ENCODE data around the gene YIF1A.
"Not testable (repeated sequence)": the region's sequence is repeated elsewhere in the genome, so short reads cannot be mapped to it uniquely, and the experiment has no call there.

Gene YIF1A

GRCh38 chr11:66266378-66267038, 22.4 kb downstream of the YIF1A start:
- H3K27ac Mint-ChIP-seq = peak overlapping the region; percentile 99
- no peak for ATAC-seq

GRCh38 chr11:66265531-66266377, 23.2 kb downstream of the YIF1A start:
- ATAC-seq = no peak
- Mint-ChIP-seq H3K4me3 (no peak overlapping the region), H3K9me3 (no peaks in the 10 kb centered on the region), H3K36me3 (ENCODE audit: low read depth) (peaks cover 22% of the 10 kb centered on the region), H3K4me1 (peaks cover 35% of the 10 kb centered on the region), H3K27me3 (peaks cover 3% of the 10 kb centered on the region), H3K27ac (no peak overlapping the region)
- DNase-seq = no peak

More at GRCh38 chr11:66266378-66267038, 22.4 kb downstream of the YIF1A start:
- peaks cover 37% of the 10 kb centered on the region for H3K4me1 Mint-ChIP-seq
- peaks cover 22% of the 10 kb centered on the region for H3K36me3 Mint-ChIP-seq (ENCODE audit: low read depth)
- DNase-seq = no peak
- H3K27me3 Mint-ChIP-seq = peaks cover 3% of the 10 kb centered on the region
- H3K4me3 Mint-ChIP-seq = peak overlapping the region; percentile 92
- no peaks in the 10 kb centered on the region for H3K9me3 Mint-ChIP-seq

GRCh38 chr11:66264914-66265313, 24.0 kb downstream of the YIF1A start:
- peaks cover 28% of the 10 kb centered on the region for H3K4me1 Mint-ChIP-seq
- no peaks in the 10 kb centered on the region for H3K9me3 Mint-ChIP-seq
- H3K27me3 Mint-ChIP-seq = peaks cover 3% of the 10 kb centered on the region
- no peak overlapping the region for H3K4me3 Mint-ChIP-seq
- peak; percentile 63 for DNase-seq
- H3K36me3 Mint-ChIP-seq (ENCODE audit: low read depth) = peaks cover 24% of the 10 kb centered on the region
- H3K27ac Mint-ChIP-seq = no peak overlapping the region
- ATAC-seq = no peak

- H3K27ac Mint-ChIP-seq = no peak overlapping the region
- peaks cover 28% of the 10 kb centered on the region for H3K36me3 Mint-ChIP-seq (ENCODE audit: low read depth)
- H3K4me3 Mint-ChIP-seq = no peak overlapping the region
- H3K4me1 Mint-ChIP-seq = peaks cover 28% of the 10 kb centered on the region
- no peaks in the 10 kb centered on the region for H3K9me3 Mint-ChIP-seq
- ATAC-seq (no peak), DNase-seq (no peak)
- peaks cover 3% of the 10 kb centered on the region for H3K27me3 Mint-ChIP-seq
These were observed 24.6 kb downstream of the YIF1A start for GRCh38 chr11:66264383-66264782.

- H3K4me3 Mint-ChIP-seq = no peak overlapping the region
- no peak for DNase-seq
- no peak for ATAC-seq
- peaks cover 29% of the 10 kb centered on the region for H3K4me1 Mint-ChIP-seq
- peaks cover 3% of the 10 kb centered on the region for H3K27me3 Mint-ChIP-seq
- no peaks in the 10 kb centered on the region for H3K9me3 Mint-ChIP-seq
- no peak overlapping the region for H3K27ac Mint-ChIP-seq
- peaks cover 31% of the 10 kb centered on the region for H3K36me3 Mint-ChIP-seq (ENCODE audit: low read depth)
These were observed 25.2 kb downstream of the YIF1A start for GRCh38 chr11:66263785-66264184.

GRCh38 chr11:66263231-66263630, 25.7 kb downstream of the YIF1A start:
- Mint-ChIP-seq H3K9me3 (no peaks in the 10 kb centered on the region), H3K4me3 (no peak overlapping the region), H3K36me3 (ENCODE audit: low read depth) (peaks cover 28% of the 10 kb centered on the region), H3K4me1 (peaks cover 32% of the 10 kb centered on the region), H3K27ac (no peak overlapping the region), H3K27me3 (peaks cover under 1% of the 10 kb centered on the region)
- DNase-seq = no peak
- ATAC-seq = no peak

GRCh38 chr11:66262696-66263095, 26.2 kb downstream of the YIF1A start:
- no peak for ATAC-seq
- H3K27me3 Mint-ChIP-seq = no peaks in the 10 kb centered on the region
- no peak overlapping the region for H3K4me3 Mint-ChIP-seq

GRCh38 chr11:66262191-66262590, 26.8 kb downstream of the YIF1A start:
- ATAC-seq (no peak), DNase-seq (no peak)
- Mint-ChIP-seq H3K4me3 (no peak overlapping the region), H3K36me3 (ENCODE audit: low read depth) (peaks cover 25% of the 10 kb centered on the region), H3K27ac (no peak overlapping the region), H3K4me1 (peaks cover 23% of the 10 kb centered on the region), H3K9me3 (no peaks in the 10 kb centered on the region), H3K27me3 (no peaks in the 10 kb centered on the region)

More at GRCh38 chr11:66262696-66263095, 26.2 kb downstream of the YIF1A start:
- Mint-ChIP-seq H3K4me1 (peaks cover 27% of the 10 kb centered on the region), H3K36me3 (ENCODE audit: low read depth) (peaks cover 27% of the 10 kb centered on the region), H3K27ac (no peak overlapping the region), H3K9me3 (no peaks in the 10 kb centered on the region)
- no peak for DNase-seq

GRCh38 chr11:66261578-66261977, 27.4 kb downstream of the YIF1A start:
- peaks cover 22% of the 10 kb centered on the region for H3K4me1 Mint-ChIP-seq
- H3K9me3 Mint-ChIP-seq = no peaks in the 10 kb centered on the region
- no peak for DNase-seq
- no peak overlapping the region for H3K4me3 Mint-ChIP-seq
- ATAC-seq = no peak
- peaks cover 24% of the 10 kb centered on the region for H3K36me3 Mint-ChIP-seq (ENCODE audit: low read depth)
- H3K27me3 Mint-ChIP-seq = no peaks in the 10 kb centered on the region
- no peak overlapping the region for H3K27ac Mint-ChIP-seq

- Mint-ChIP-seq H3K27me3 (no peaks in the 10 kb centered on the region), H3K4me1 (peaks cover 31% of the 10 kb centered on the region), H3K36me3 (ENCODE audit: low read depth) (peaks cover 24% of the 10 kb centered on the region), H3K27ac (no peak overlapping the region), H3K4me3 (no peak overlapping the region), H3K9me3 (no peaks in the 10 kb centered on the region)
- DNase-seq (no peak), ATAC-seq (no peak)
These were observed 29.0 kb downstream of the YIF1A start for GRCh38 chr11:66259956-66260355.

- Mint-ChIP-seq H3K4me1 (peaks cover 31% of the 10 kb centered on the region), H3K36me3 (ENCODE audit: low read depth) (peaks cover 22% of the 10 kb centered on the region), H3K9me3 (no peaks in the 10 kb centered on the region), H3K4me3 (peak overlapping the region; percentile 92), H3K27ac (peak overlapping the region; percentile 98), H3K27me3 (no peaks in the 10 kb centered on the region)
- DNase-seq (no peak), ATAC-seq (no peak)
These were observed 29.7 kb downstream of the YIF1A start for GRCh38 chr11:66259225-66259624.

GRCh38 chr11:66258473-66258893, 30.5 kb downstream of the YIF1A start:
- Mint-ChIP-seq H3K4me3 (peak overlapping the region; percentile 92), H3K27me3 (no peaks in the 10 kb centered on the region)
- no peak for ATAC-seq

GRCh38 chr11:66253081-66253480, 35.9 kb downstream of the YIF1A start:
- not testable (repeated sequence) for H3K27me3 Mint-ChIP-seq; H3K4me3 Mint-ChIP-seq; H3K9me3 Mint-ChIP-seq; H3K27ac Mint-ChIP-seq; DNase-seq; H3K36me3 Mint-ChIP-seq (ENCODE audit: low read depth); ATAC-seq
- H3K4me1 Mint-ChIP-seq = peaks cover 16% of the 10 kb centered on the region

More at GRCh38 chr11:66258473-66258893, 30.5 kb downstream of the YIF1A start:
- Mint-ChIP-seq H3K36me3 (ENCODE audit: low read depth) (peaks cover 19% of the 10 kb centered on the region), H3K4me1 (peaks cover 31% of the 10 kb centered on the region), H3K27ac (peak overlapping the region; percentile 98), H3K9me3 (no peaks in the 10 kb centered on the region)
- no peak for DNase-seq

GRCh38 chr11:66251809-66252208, 37.1 kb downstream of the YIF1A start:
- no peak for DNase-seq
- peaks cover 13% of the 10 kb centered on the region for H3K4me1 Mint-ChIP-seq
- H3K27me3 Mint-ChIP-seq = no peaks in the 10 kb centered on the region
- ATAC-seq = no peak
- no peaks in the 10 kb centered on the region for H3K9me3 Mint-ChIP-seq
- peaks cover 3% of the 10 kb centered on the region for H3K36me3 Mint-ChIP-seq (ENCODE audit: low read depth)
- H3K4me3 Mint-ChIP-seq = no peak overlapping the region
- H3K27ac Mint-ChIP-seq = peak overlapping the region; percentile 36

- ATAC-seq = no peak
- no peaks in the 10 kb centered on the region for H3K9me3 Mint-ChIP-seq
- no peak overlapping the region for H3K27ac Mint-ChIP-seq
- H3K27me3 Mint-ChIP-seq = no peaks in the 10 kb centered on the region
- H3K36me3 Mint-ChIP-seq (ENCODE audit: low read depth) = peaks cover 3% of the 10 kb centered on the region
- DNase-seq = no peak
- peaks cover 3% of the 10 kb centered on the region for H3K4me1 Mint-ChIP-seq
- H3K4me3 Mint-ChIP-seq = no peak overlapping the region
These were observed 40.0 kb downstream of the YIF1A start for GRCh38 chr11:66248903-66249302.
